Spleen (tissue), 7 donors: ENCODE data around the gene ERBB2.

ENCODE experiments used
- POLR2A ChIP-seq, 3 donors: fragments of 450-650 bp; IDR thresholded peaks; one replicate each; pipeline ENCODE4 v1.5.1; 2017; ENCODE audit warnings: antibody characterized with exemption in 3 of 3, mild to moderate bottlenecking in 1 of 3
- POLR2AphosphoS5 ChIP-seq, 3 donors: sonication (generic); formaldehyde crosslinking; IDR thresholded peaks; one replicate each; pipeline ENCODE4 v1.5.1; 2017; ENCODE audit warnings: antibody characterized with exemption in 3 of 3
- TF ChIP-seq, protein P1 (sequence below), 11 experiments: fragments of 200-600 bp in 7 of 11; fragments of 450-650 bp in 4 of 11; sonication (generic) in 4 of 11; IDR thresholded peaks in 8 of 11; conservative IDR thresholded peaks in 3 of 11; 1 replicate in 7 of 11; 2 replicates in 4 of 11; pipeline versions ENCODE4 v1.4.0 to v1.8.0; 2016 to 2021; ENCODE audit warnings: antibody characterized with exemption in 11 of 11, inconsistent platforms in 4 of 11, mild to moderate bottlenecking in 1 of 11
- donor health status: DM: no; HTN: no; CAD: no; lungs with moderate emphysema.
- donor health status: DM: no; HTN: no; CAD: no.
- donor health status: DM: no; HTN: no; CAD: no.

DNA sequence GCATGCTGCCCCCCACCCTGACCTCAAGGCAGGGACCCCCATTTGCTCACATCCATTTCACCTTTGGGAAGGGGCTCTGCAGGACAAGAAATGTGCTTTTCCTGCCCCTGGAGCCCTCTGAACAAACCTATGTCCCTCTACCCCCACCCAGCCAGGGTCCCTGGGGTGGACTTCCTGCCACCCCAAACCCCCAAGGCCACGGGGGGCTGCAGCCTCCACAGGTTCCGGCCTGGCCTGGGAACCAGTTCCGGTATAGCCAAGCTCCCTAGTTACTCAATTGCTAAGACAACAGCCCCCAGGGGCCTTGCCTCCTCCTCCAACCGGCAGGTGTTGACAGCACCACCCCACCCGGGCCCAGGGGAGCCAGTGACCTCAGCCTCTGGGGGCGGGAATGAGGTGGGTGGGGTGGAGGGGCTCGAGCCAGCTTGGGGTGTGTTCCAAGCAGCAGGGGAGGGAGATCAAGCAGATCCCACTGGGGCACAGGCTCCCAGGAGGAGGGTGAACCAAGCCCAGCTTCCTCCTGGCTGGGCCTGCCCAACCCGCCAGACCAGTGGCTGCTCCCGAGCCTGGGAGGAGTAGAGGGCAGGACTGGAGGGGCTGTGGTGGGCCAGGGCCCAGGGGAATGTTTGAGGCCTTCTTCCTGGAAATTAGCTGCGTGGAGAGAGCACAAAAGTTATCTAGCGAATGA lies 25.0 kb upstream of the ERBB2 start:
- TF ChIP-seq, protein P1, sequence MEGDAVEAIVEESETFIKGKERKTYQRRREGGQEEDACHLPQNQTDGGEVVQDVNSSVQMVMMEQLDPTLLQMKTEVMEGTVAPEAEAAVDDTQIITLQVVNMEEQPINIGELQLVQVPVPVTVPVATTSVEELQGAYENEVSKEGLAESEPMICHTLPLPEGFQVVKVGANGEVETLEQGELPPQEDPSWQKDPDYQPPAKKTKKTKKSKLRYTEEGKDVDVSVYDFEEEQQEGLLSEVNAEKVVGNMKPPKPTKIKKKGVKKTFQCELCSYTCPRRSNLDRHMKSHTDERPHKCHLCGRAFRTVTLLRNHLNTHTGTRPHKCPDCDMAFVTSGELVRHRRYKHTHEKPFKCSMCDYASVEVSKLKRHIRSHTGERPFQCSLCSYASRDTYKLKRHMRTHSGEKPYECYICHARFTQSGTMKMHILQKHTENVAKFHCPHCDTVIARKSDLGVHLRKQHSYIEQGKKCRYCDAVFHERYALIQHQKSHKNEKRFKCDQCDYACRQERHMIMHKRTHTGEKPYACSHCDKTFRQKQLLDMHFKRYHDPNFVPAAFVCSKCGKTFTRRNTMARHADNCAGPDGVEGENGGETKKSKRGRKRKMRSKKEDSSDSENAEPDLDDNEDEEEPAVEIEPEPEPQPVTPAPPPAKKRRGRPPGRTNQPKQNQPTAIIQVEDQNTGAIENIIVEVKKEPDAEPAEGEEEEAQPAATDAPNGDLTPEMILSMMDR (IDR thresholded peaks at IDR 0.05 in 8 of 11, conservative IDR thresholded peaks at IDR 0.05 in 3 of 11): no peak
- TF ChIP-seq POLR2AphosphoS5 (IDR thresholded peaks at IDR 0.05) (no peak), POLR2A (IDR thresholded peaks at IDR 0.05) (no peak)
